A673 (cell line): ENCODE measurements around the gene ZBTB16. TPM values are rescaled to one million over a fixed set of nuclear protein-coding genes. Genes with fewer than 3 reads are reported as not detected.

Source experiments
- BruUV-seq: library from RNA; stranded (reverse); fragments of 400-500 nt; replicated peaks from 2 replicates; lab custom pipeline; 2021; lab: Mats Ljungman, UMichigan
- CTCF ChIA-PET: fragments of 300-600 bp; sonication (Branson Sonifier 250); formaldehyde crosslinking; loops from one replicate; lab custom pipeline; 2022; ENCODE audit warnings: antibody characterized with exemption; lab: Charles Lee
- POLR2A ChIA-PET: fragments of 300-600 bp; sonication (Branson Sonifier 250); formaldehyde crosslinking; loops from one replicate; lab custom pipeline; 2022; ENCODE audit warnings: antibody characterized with exemption; ENCODE audit not compliant: low non-redundant PET; lab: Charles Lee
- DNase-seq: peaks from one replicate; pipeline ENCODE4 v3.0.0-alpha.2; 2015; ENCODE audit warnings: low spot score
- H3K27ac ChIP-seq: fragments of 200-600 bp; sonication (generic); 2 replicates; pipeline ENCODE4 v1.5.1; 2016; ENCODE audit warnings: mixed run types, low read depth, mild to moderate bottlenecking, mixed read lengths, antibody characterized with exemption, low read length; ENCODE audit not compliant: poor library complexity, severe bottlenecking
- H3K27me3 ChIP-seq: fragments of 200-600 bp; sonication (generic); replicated peaks from 2 replicates; pipeline ENCODE4 v1.6.1; 2017; ENCODE audit warnings: mixed run types, low read depth, mild to moderate bottlenecking, mixed read lengths, antibody characterized with exemption, low read length; ENCODE audit not compliant: insufficient read depth, poor library complexity
- H3K36me3 ChIP-seq: fragments of 200-600 bp; sonication (generic); 2 replicates; pipeline ENCODE4 v1.6.1; 2016; ENCODE audit warnings: mixed run types, mild to moderate bottlenecking, mixed read lengths, antibody characterized with exemption, low read length; ENCODE audit not compliant: insufficient read depth, poor library complexity, severe bottlenecking
- H3K4me1 ChIP-seq: fragments of 200-600 bp; sonication (generic); 2 replicates; pipeline ENCODE4 v1.6.1; 2017; ENCODE audit warnings: mixed run types, mild to moderate bottlenecking, mixed read lengths, antibody characterized with exemption, low read length; ENCODE audit not compliant: insufficient read depth, poor library complexity, severe bottlenecking
- H3K4me3 ChIP-seq: fragments of 200-600 bp; sonication (generic); 2 replicates; pipeline ENCODE4 v1.5.1; 2016; ENCODE audit warnings: low read depth, mixed run types, mild to moderate bottlenecking, mixed read lengths, low read length; ENCODE audit not compliant: poor library complexity, severe bottlenecking
- H3K9me3 ChIP-seq: fragments of 200-600 bp; sonication (generic); 2 replicates; pipeline ENCODE4 v1.6.1; 2016; ENCODE audit warnings: mixed run types, low read depth, mild to moderate bottlenecking, mixed read lengths, antibody characterized with exemption, low read length; ENCODE audit not compliant: poor library complexity, severe bottlenecking
- CTCF ChIP-seq: fragments of 300-800, 200-600 bp; sonication (generic); conservative IDR thresholded peaks from 2 replicates; pipeline ENCODE4 v1.5.1; 2017; ENCODE audit warnings: low read depth, mild to moderate bottlenecking, antibody characterized with exemption, low read length, moderate library complexity, mixed read lengths
- EZH2 ChIP-seq: fragments of 200-600 bp; sonication (generic); IDR thresholded peaks from 2 replicates; pipeline ENCODE4 v1.6.1; 2017; ENCODE audit warnings: borderline replicate concordance, low read depth, mild to moderate bottlenecking, mixed read lengths, antibody characterized with exemption, low read length; ENCODE audit not compliant: poor library complexity, severe bottlenecking
- intact Hi-C: fragments of 100-400 bp; cut with micrococcal nuclease; formaldehyde crosslinking; loops from one replicate; pipeline ENCODE4 v1.10.0; 2022; ENCODE audit not compliant: unreplicated experiment
- total RNA-seq: library from RNA; stranded (reverse); gene quantifications from 2 replicates; pipeline ENCODE4 v1.2.3, GENCODE V29; 2021

ZBTB16 gene
- total RNA-seq, 1 experiment from 2014 or later: 12.0 TPM

GRCh38 chr11:114160894-114161293, 101.4 kb downstream of the ZBTB16 start:
- no peaks in the 10 kb centered on the region for H3K27me3 ChIP-seq
- TF ChIP-seq EZH2: no peak
- no peak for TF ChIP-seq CTCF
- H3K27ac ChIP-seq: no peak overlapping the region
- CTCF ChIA-PET: no interaction called here
- no peak for DNase-seq
- H3K36me3 ChIP-seq: no peaks in the 10 kb centered on the region
- no peaks in the 10 kb centered on the region for H3K9me3 ChIP-seq
- intact Hi-C loops: no loop called here
- BruUV-seq: no TSS peak
- peaks cover 70% of the 10 kb centered on the region for H3K4me1 ChIP-seq
- POLR2A ChIA-PET: no interaction called here
- H3K4me3 ChIP-seq: no peak overlapping the region

GRCh38 chr11:114161486-114162250, 102.2 kb downstream of the ZBTB16 start:
- H3K4me1 ChIP-seq: peaks cover 78% of the 10 kb centered on the region
- no peaks in the 10 kb centered on the region for H3K36me3 ChIP-seq
- no peaks in the 10 kb centered on the region for H3K27me3 ChIP-seq
- no TSS peak for BruUV-seq
- no peak for DNase-seq
- CTCF ChIA-PET: no interaction called here
- POLR2A ChIA-PET: no interaction called here
- intact Hi-C loops: no loop called here
- H3K4me3 ChIP-seq: no peak overlapping the region
- no peak for TF ChIP-seq CTCF
- no peak for TF ChIP-seq EZH2
- H3K9me3 ChIP-seq: no peaks in the 10 kb centered on the region
- H3K27ac ChIP-seq: no peak overlapping the region

- no TSS peak for BruUV-seq
- POLR2A ChIA-PET: no interaction called here
Measured at GRCh38 chr11:114162719-114163123, 103.2 kb downstream of the ZBTB16 start.

More at GRCh38 chr11:114162719-114163123, 103.2 kb downstream of the ZBTB16 start:
- Histone ChIP-seq H3K27ac (peak overlapping the region; percentile 34), H3K36me3 (no peaks in the 10 kb centered on the region), H3K9me3 (no peaks in the 10 kb centered on the region), H3K4me3 (peak overlapping the region; percentile 27), H3K4me1 (peaks cover 86% of the 10 kb centered on the region), H3K27me3 (no peaks in the 10 kb centered on the region)
- CTCF ChIA-PET: interaction anchor here (0.6 kb wide), 1 partner anchor 112 kb away, joined by 3 read pairs; no protein-coding TSS in a partner anchor
- TF ChIP-seq EZH2: no peak
- no peak for TF ChIP-seq CTCF
- peak; percentile 94 for DNase-seq
- intact Hi-C loops: no loop called here
